Left lung (tissue), 10 donors: ENCODE measurements around the gene PLB1. TPM values are rescaled to one million over a fixed set of nuclear protein-coding genes. Genes with fewer than 3 reads are reported as not detected.

Experiments
- ATAC-seq: fragments of 200-7000 bp; cut with Tn5 transposase; one replicate; pipeline ENCODE4 v1.9.1; 2020; ENCODE audit warnings: moderate library complexity
- DNase-seq, 4 donors: peaks; one replicate each; pipeline ENCODE4 v3.0.0-alpha.2; 2013 to 2020
- H3K27ac ChIP-seq, 2 donors: fragments of 200-600 bp; sonication (generic) in 1 of 2; one replicate each; pipeline versions ENCODE4 v1.5.0 to v1.8.0; 2020 to 2021
- H3K27me3 ChIP-seq, 2 donors: fragments of 200-600 bp; sonication (generic) in 1 of 2; one replicate each; pipeline versions ENCODE4 v1.5.0 to v1.8.0; 2020 to 2021
- H3K36me3 ChIP-seq, 2 donors: fragments of 200-600 bp; sonication (generic) in 1 of 2; one replicate each; pipeline versions ENCODE4 v1.5.0 to v1.8.0; 2020 to 2021
- H3K4me1 ChIP-seq, 2 donors: fragments of 200-600 bp; one replicate each; pipeline ENCODE4 v1.8.0; 2021
- H3K4me3 ChIP-seq, 2 donors: fragments of 200-600 bp; sonication (generic) in 1 of 2; one replicate each; pipeline versions ENCODE4 v1.5.0 to v1.8.0; 2020 to 2021; ENCODE audit warnings: mild to moderate bottlenecking in 1 of 2
- H3K9me3 ChIP-seq, 2 donors: fragments of 200-600 bp; sonication (generic) in 1 of 2; one replicate each; pipeline versions ENCODE4 v1.5.0 to v1.8.0; 2020 to 2021
- intact Hi-C, 2 donors: fragments of 100-400 bp; cut with DNase I; formaldehyde crosslinking; loops; one replicate each; pipeline versions ENCODE4 v1.11.2 to v1.14.2; 2022
- polyA plus RNA-seq, 6 donors: library from polyadenylated mRNA; unstranded; fragments of 120-200 nt; gene quantifications; one replicate each; pipeline ENCODE4 v1.2.1, GENCODE V29; 2013; ENCODE audit not compliant: insufficient read length in 6 of 6
- total RNA-seq, 2 donors: library from RNA; stranded (reverse); fragmentation: NEBNext Ultra II Directional; extraction: Animal tissue kit (Norgen Biotek cat#: 25700); gene quantifications; one replicate each; pipeline ENCODE4 v1.2.1, GENCODE V29; 2021
- TF ChIP-seq, protein P1 (sequence below), 2 donors: fragments of 200-600 bp; sonication (generic) in 1 of 2; IDR thresholded peaks; one replicate each; pipeline versions ENCODE4 v1.5.0 to v1.8.0; 2021; ENCODE audit warnings: antibody characterized with exemption in 2 of 2
- donor health status: DM: no; HTN: yes; CAD: no.
- donor health status: DM: no; HTN: no; CAD: no.

Gene PLB1
- total and polyA plus RNA-seq, 8 donors = 0.94 to 6.8 (median 1.9) TPM

GRCh38 chr2:28623582-28624405, 127.9 kb downstream of the PLB1 start:
- Histone ChIP-seq H3K27ac (peak overlapping the region in 1 of 2 donors; percentile 76), H3K4me3 (no peak overlapping the region), H3K36me3 (peaks cover 0 to 10% of the 10 kb centered on the region in 2 donors), H3K4me1 (peaks cover 27 to 53% of the 10 kb centered on the region in 2 donors), H3K27me3 (no peaks in the 10 kb centered on the region), H3K9me3 (no peaks in the 10 kb centered on the region)
- intact Hi-C loops = no loop called here
- ATAC-seq (no peak), DNase-seq (no peak)
- TF ChIP-seq, protein P1, sequence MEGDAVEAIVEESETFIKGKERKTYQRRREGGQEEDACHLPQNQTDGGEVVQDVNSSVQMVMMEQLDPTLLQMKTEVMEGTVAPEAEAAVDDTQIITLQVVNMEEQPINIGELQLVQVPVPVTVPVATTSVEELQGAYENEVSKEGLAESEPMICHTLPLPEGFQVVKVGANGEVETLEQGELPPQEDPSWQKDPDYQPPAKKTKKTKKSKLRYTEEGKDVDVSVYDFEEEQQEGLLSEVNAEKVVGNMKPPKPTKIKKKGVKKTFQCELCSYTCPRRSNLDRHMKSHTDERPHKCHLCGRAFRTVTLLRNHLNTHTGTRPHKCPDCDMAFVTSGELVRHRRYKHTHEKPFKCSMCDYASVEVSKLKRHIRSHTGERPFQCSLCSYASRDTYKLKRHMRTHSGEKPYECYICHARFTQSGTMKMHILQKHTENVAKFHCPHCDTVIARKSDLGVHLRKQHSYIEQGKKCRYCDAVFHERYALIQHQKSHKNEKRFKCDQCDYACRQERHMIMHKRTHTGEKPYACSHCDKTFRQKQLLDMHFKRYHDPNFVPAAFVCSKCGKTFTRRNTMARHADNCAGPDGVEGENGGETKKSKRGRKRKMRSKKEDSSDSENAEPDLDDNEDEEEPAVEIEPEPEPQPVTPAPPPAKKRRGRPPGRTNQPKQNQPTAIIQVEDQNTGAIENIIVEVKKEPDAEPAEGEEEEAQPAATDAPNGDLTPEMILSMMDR (IDR thresholded peaks at IDR 0.05) = no peak

GRCh38 chr2:28624436-28624792, 128.6 kb downstream of the PLB1 start:
- H3K27ac ChIP-seq = peak overlapping the region; percentile 76 to 87
- H3K27me3 ChIP-seq = no peaks in the 10 kb centered on the region
- peaks cover 27 to 53% of the 10 kb centered on the region in 2 donors for H3K4me1 ChIP-seq
- H3K36me3 ChIP-seq = peaks cover 0 to 10% of the 10 kb centered on the region in 2 donors
- H3K4me3 ChIP-seq = no peak overlapping the region
- ATAC-seq (no peak), DNase-seq (no peak)
- intact Hi-C loops = no loop called here
- no peaks in the 10 kb centered on the region for H3K9me3 ChIP-seq
- TF ChIP-seq, protein P1 (IDR thresholded peaks at IDR 0.05) = no peak

- ATAC-seq (peak; percentile 78), DNase-seq (peak; percentile 71 to 88 (median 79))
- H3K27me3 ChIP-seq = no peaks in the 10 kb centered on the region
- peak overlapping the region; percentile 76 to 87 for H3K27ac ChIP-seq
- no peak overlapping the region for H3K4me3 ChIP-seq
- no peaks in the 10 kb centered on the region for H3K9me3 ChIP-seq
- intact Hi-C loops = no loop called here
- H3K36me3 ChIP-seq = peaks cover 0 to 10% of the 10 kb centered on the region in 2 donors
- H3K4me1 ChIP-seq = peaks cover 27 to 48% of the 10 kb centered on the region in 2 donors
- TF ChIP-seq, protein P1 (IDR thresholded peaks at IDR 0.05) = no peak
Measured at GRCh38 chr2:28624793-28625701, 129.2 kb downstream of the PLB1 start.

GRCh38 chr2:28626376-28626775, 130.5 kb downstream of the PLB1 start:
- Histone ChIP-seq H3K27ac (peak overlapping the region; percentile 38 to 55), H3K4me3 (no peak overlapping the region), H3K9me3 (no peaks in the 10 kb centered on the region), H3K27me3 (no peaks in the 10 kb centered on the region), H3K4me1 (peaks cover 21 to 34% of the 10 kb centered on the region in 2 donors), H3K36me3 (peaks cover 0 to 14% of the 10 kb centered on the region in 2 donors)
- intact Hi-C loops = no loop called here
- DNase-seq = no peak
- no peak for ATAC-seq
- TF ChIP-seq, protein P1 (IDR thresholded peaks at IDR 0.05) = no peak
